H1 (cell line): ENCODE results near the gene GNGT2. TPM values are rescaled to one million over a fixed set of nuclear protein-coding genes. Genes with fewer than 3 reads are reported as not detected.

Experiments used
- CTCF ChIA-PET: fragments of 300-600 bp; sonication (Branson Sonifier 250); formaldehyde crosslinking; loops from one replicate; lab custom pipeline; 2021; ENCODE audit not compliant: partially characterized antibody; lab: Charles Lee
- POLR2A ChIA-PET: fragments of 300-600 bp; sonication (Branson Sonifier 250); formaldehyde crosslinking; loops from one replicate; lab custom pipeline; 2021; ENCODE audit warnings: inconsistent platforms; ENCODE audit not compliant: partially characterized antibody; lab: Charles Lee
- DNase-seq, 2 experiments: peaks; one replicate each; pipeline versions ENCODE4 v3.0.0 to v3.0.0-alpha.2; 2010 to 2022; ENCODE audit warnings: low spot score in 2 of 2, low read depth in 1 of 2, mixed read lengths in 1 of 2
- FAIRE-seq: peaks from 2 replicates; lab custom pipeline; 2011; peaks lifted over from hg19 to GRCh38; lab: Jason Lieb, UNC
- H2AFZ ChIP-seq: 2 replicates; pipeline ENCODE4 v1.8.1; 2012; ENCODE audit warnings: low read length, inconsistent platforms
- H2AK5ac ChIP-seq: 2 replicates; pipeline ENCODE4 v1.6.1; 2013; ENCODE audit warnings: low read depth, low read length
- H2BK120ac ChIP-seq: replicated peaks from 2 replicates; pipeline ENCODE3; 2013; ENCODE audit warnings: low read depth, low read length, inconsistent platforms
- H2BK12ac ChIP-seq: 2 replicates; pipeline ENCODE4 v1.6.1; 2013; ENCODE audit warnings: low read depth, low read length
- H2BK15ac ChIP-seq: 2 replicates; pipeline ENCODE4 v1.6.1; 2013; ENCODE audit warnings: low read length
- H2BK20ac ChIP-seq: 2 replicates; pipeline ENCODE4 v1.6.1; 2013; ENCODE audit warnings: low read length
- H2BK5ac ChIP-seq: 2 replicates; pipeline ENCODE4 v1.6.1; 2013; ENCODE audit warnings: low read depth, low read length
- H3K14ac ChIP-seq: 2 replicates; pipeline ENCODE4 v1.6.1; 2013; ENCODE audit warnings: inconsistent platforms; ENCODE audit not compliant: insufficient read length
- H3K18ac ChIP-seq: 2 replicates; pipeline ENCODE4 v1.6.1; 2013; ENCODE audit warnings: low read length; ENCODE audit errors: extremely low read depth
- H3K23ac ChIP-seq: 2 replicates; pipeline ENCODE4 v1.6.1; 2013; ENCODE audit warnings: inconsistent platforms; ENCODE audit not compliant: insufficient read length
- H3K23me2 ChIP-seq: 2 replicates; pipeline ENCODE4 v1.6.1; 2013; ENCODE audit warnings: low read depth, low read length
- H3K27ac ChIP-seq: 2 replicates; pipeline ENCODE4 v1.6.1; 2011; ENCODE audit warnings: low read depth, low read length, inconsistent platforms
- H3K27me3 ChIP-seq, 4 experiments: replicated peaks in 1 of 4; 1 replicate in 1 of 4; 2 replicates in 3 of 4; pipeline versions ENCODE4 v1.6.1 to v1.8.1; 2011 to 2013; ENCODE audit warnings: low read length in 3 of 4, mild to moderate bottlenecking in 3 of 4, inconsistent platforms in 2 of 4, mixed read lengths in 2 of 4, moderate library complexity in 1 of 4; ENCODE audit not compliant: control insufficient read depth in 3 of 4, insufficient read depth in 3 of 4; ENCODE audit errors: extremely low read depth in 1 of 4
- H3K36me3 ChIP-seq, 4 experiments: 2 replicates each; pipeline versions ENCODE4 v1.6.1 to v1.8.1; 2011 to 2013; ENCODE audit warnings: mild to moderate bottlenecking in 4 of 4, low read length in 3 of 4, moderate library complexity in 2 of 4, control low read depth in 1 of 4, inconsistent platforms in 1 of 4; ENCODE audit not compliant: insufficient read depth in 4 of 4, control insufficient read depth in 2 of 4
- H3K4ac ChIP-seq: replicated peaks from 2 replicates; pipeline ENCODE3; 2013; ENCODE audit warnings: low read length, low read depth, mixed read lengths, inconsistent platforms; ENCODE audit not compliant: insufficient read length
- H3K4me1 ChIP-seq, 4 experiments: replicated peaks in 1 of 4; 1 replicate in 1 of 4; 2 replicates in 3 of 4; pipeline versions ENCODE4 v1.6.1 to v1.8.1; 2011 to 2013; ENCODE audit warnings: low read length in 3 of 4, inconsistent platforms in 2 of 4, mixed read lengths in 1 of 4; ENCODE audit not compliant: insufficient read depth in 4 of 4, control insufficient read depth in 3 of 4
- H3K4me2 ChIP-seq, 2 experiments: 2 replicates each; pipeline versions ENCODE4 v1.6.1 to v1.8.1; 2011 to 2013; ENCODE audit warnings: low read depth in 2 of 2, low read length in 2 of 2, control low read depth in 1 of 2, inconsistent platforms in 1 of 2, mild to moderate bottlenecking in 1 of 2; ENCODE audit not compliant: insufficient read depth in 1 of 2
- H3K4me3 ChIP-seq, 4 experiments: fragments of 200-600, 300-600 bp in 1 of 4; sonication (generic), shearing (Covaris generic), sonication (Bioruptor Twin) in 1 of 4; 2 replicates each; pipeline versions ENCODE4 v1.5.1 to v1.8.1; 2011 to 2016; ENCODE audit warnings: low read length in 4 of 4, low read depth in 3 of 4, control low read depth in 2 of 4, inconsistent platforms in 2 of 4, mild to moderate bottlenecking in 2 of 4, mixed read lengths in 1 of 4, moderate library complexity in 1 of 4; ENCODE audit not compliant: insufficient read depth in 2 of 4; ENCODE audit errors: extremely low read depth in 1 of 4
- H3K56ac ChIP-seq: replicated peaks from 2 replicates; pipeline ENCODE3; 2013; ENCODE audit warnings: low read depth, mild to moderate bottlenecking, mixed read lengths, low read length, inconsistent platforms; ENCODE audit not compliant: insufficient read length
- H3K79me1 ChIP-seq: 2 replicates; pipeline ENCODE4 v1.6.1; 2013; ENCODE audit warnings: low read depth, low read length, control low read depth
- H3K79me2 ChIP-seq, 2 experiments: 2 replicates each; pipeline versions ENCODE4 v1.6.1 to v1.8.1; 2012 to 2013; ENCODE audit warnings: low read length in 2 of 2, mild to moderate bottlenecking in 2 of 2, inconsistent platforms in 1 of 2; ENCODE audit not compliant: insufficient read depth in 2 of 2, control insufficient read depth in 1 of 2
- H3K9ac ChIP-seq, 4 experiments: replicated peaks in 1 of 4; 1 replicate in 1 of 4; 2 replicates in 3 of 4; pipeline versions ENCODE4 v1.6.1 to v1.8.1; 2011 to 2013; ENCODE audit warnings: low read depth in 3 of 4, low read length in 3 of 4, control low read depth in 2 of 4, mild to moderate bottlenecking in 2 of 4, moderate library complexity in 2 of 4, inconsistent platforms in 1 of 4; ENCODE audit errors: extremely low read depth in 1 of 4
- H3K9me3 ChIP-seq, 2 experiments: 2 replicates each; pipeline versions ENCODE4 v1.6.1 to v1.8.1; 2012 to 2013; ENCODE audit warnings: mild to moderate bottlenecking in 2 of 2, moderate library complexity in 2 of 2, control low read depth in 1 of 2, inconsistent platforms in 1 of 2, low read depth in 1 of 2, low read length in 1 of 2, mixed read lengths in 1 of 2; ENCODE audit not compliant: insufficient read depth in 2 of 2
- H4K20me1 ChIP-seq, 2 experiments: replicated peaks in 1 of 2; 2 replicates each; pipeline versions ENCODE3 to v1.8.1; 2011 to 2013; ENCODE audit warnings: inconsistent platforms in 2 of 2, low read length in 2 of 2, mild to moderate bottlenecking in 1 of 2; ENCODE audit not compliant: insufficient read depth in 2 of 2, control insufficient read depth in 1 of 2
- H4K5ac ChIP-seq: 2 replicates; pipeline ENCODE4 v1.6.1; 2013; ENCODE audit warnings: low read length, low read depth, mixed read lengths, inconsistent platforms; ENCODE audit not compliant: insufficient read length
- H4K8ac ChIP-seq: 2 replicates; pipeline ENCODE4 v1.8.0; 2013; ENCODE audit warnings: mild to moderate bottlenecking, moderate library complexity, low read length, inconsistent platforms; ENCODE audit not compliant: insufficient read depth; ENCODE audit errors: extremely low read depth
- H4K91ac ChIP-seq: replicated peaks from 2 replicates; pipeline ENCODE3; 2013; ENCODE audit warnings: low read length, mixed read lengths, inconsistent platforms; ENCODE audit not compliant: insufficient read length
- FOSL1 ChIP-seq: IDR thresholded peaks from 2 replicates; pipeline ENCODE4 v1.6.1; 2011; ENCODE audit warnings: mild to moderate bottlenecking, low read depth, low read length, moderate library complexity; ENCODE audit not compliant: insufficient read depth
- KDM4A ChIP-seq: IDR thresholded peaks from one replicate; pipeline ENCODE4 v1.7.1; 2012; ENCODE audit warnings: low read depth, mild to moderate bottlenecking, moderate library complexity, low read length, inconsistent platforms; ENCODE audit not compliant: severe bottlenecking
- KDM5A ChIP-seq: fragments of 200-600 bp; IDR thresholded peaks from 2 replicates; pipeline ENCODE4 v1.7.1; 2012; ENCODE audit warnings: mild to moderate bottlenecking, low read length, inconsistent platforms, mixed read lengths
- PHF8 ChIP-seq: fragments of 200-600 bp; sonication (generic); conservative IDR thresholded peaks from 2 replicates; pipeline ENCODE4 v1.7.1; 2012; ENCODE audit warnings: low read depth, mild to moderate bottlenecking, inconsistent platforms, low read length, moderate library complexity
- WGBS, 2 experiments: shearing (Covaris generic) in 1 of 2; methylation state at CpG; one replicate each; pipeline versions ENCODE4 v1.1.6 to v1.1.7; 2013 to 2015; ENCODE audit warnings: low lambda C conversion rate in 2 of 2, mixed read lengths in 2 of 2, inconsistent platforms in 1 of 2, low coverage in 1 of 2, missing lambda C conversion rate in 1 of 2; ENCODE audit not compliant: insufficient replicate concordance in 2 of 2, insufficient coverage in 1 of 2, insufficient read length in 1 of 2; ENCODE audit errors: extremely low coverage in 1 of 2, missing lambda C conversion rate in 1 of 2; 5-methylcytosine and 5-hydroxymethylcytosine counted together
- polyA plus RNA-seq, 7 experiments: library from polyadenylated mRNA; depleted of rRNA in 3 of 7; stranded (reverse) in 5 of 7; unstranded in 2 of 7; fragments of >200 nt in 5 of 7; fragments of 200-250 nt in 2 of 7; gene quantifications; 1 replicate in 5 of 7; 2 replicates in 1 of 7; 4 replicates in 1 of 7; pipeline versions ENCODE4 v1.2.1 to v1.2.3, GENCODE V29; 2011 to 2013; ENCODE audit warnings: missing spikeins in 2 of 7, mixed read lengths in 2 of 7
- total RNA-seq: library from RNA; stranded (reverse); fragmentation: NEBNext Ultra II Directional; extraction: Animal tissue kit (Norgen Biotek cat#: 25700); gene quantifications from 2 replicates; pipeline ENCODE4 v1.2.1, GENCODE V29; 2021

The GNGT2 gene
- total and polyA plus RNA-seq, 2 of the 8 experiments (the other 6 are each of a cell fraction or from before 2014, with no cell fraction given), result 1.3 to 1.4 TPM

DNA sequence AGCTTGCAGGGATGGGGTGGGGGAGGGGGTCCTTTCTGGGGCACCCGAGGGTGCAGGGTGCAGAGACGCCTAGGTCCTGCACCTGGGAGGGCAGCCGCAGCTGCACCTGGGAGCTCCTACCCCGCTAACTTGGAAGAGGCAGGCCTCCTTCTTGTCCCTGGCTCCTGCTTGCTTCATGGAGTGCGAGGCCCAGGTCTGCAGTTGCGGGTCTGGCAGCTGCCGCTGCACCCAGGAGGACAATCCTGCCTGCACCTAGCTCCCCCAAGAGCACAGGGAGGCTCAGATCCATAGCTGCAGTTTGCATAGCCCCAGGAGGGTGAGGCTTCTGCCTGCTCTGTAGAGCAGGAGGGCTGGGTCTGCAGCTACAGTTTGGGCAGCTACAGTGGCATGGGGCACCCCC lies 26.6 kb downstream of the GNGT2 start:
- 78% methylated on average over 7 of the region's 7 CpGs; no CpG with 5 or more reads in 1 of the 2 experiments for WGBS, 2 experiments

More for the DNA sequence above, 26.6 kb downstream of the GNGT2 start:
- no peaks in the 10 kb centered on the region for H3K79me1 ChIP-seq
- no peak overlapping the region for H2BK20ac ChIP-seq
- no peak overlapping the region for H3K4me3 ChIP-seq
- no peak overlapping the region for H3K9ac ChIP-seq
- H3K79me2 ChIP-seq, result no peaks in the 10 kb centered on the region
- no peak overlapping the region for H3K4ac ChIP-seq
- no peak overlapping the region for H2BK12ac ChIP-seq
- H3K27ac ChIP-seq, result no peak overlapping the region
- H4K91ac ChIP-seq, result no peak overlapping the region
- H2BK15ac ChIP-seq, result no peak overlapping the region
- no peak overlapping the region for H2BK5ac ChIP-seq
- H4K8ac ChIP-seq, result no peak overlapping the region; the same call in 1 of the 2 replicates
- no peak overlapping the region for H4K5ac ChIP-seq
- H3K23me2 ChIP-seq, result no peaks in the 10 kb centered on the region
- no peaks in the 10 kb centered on the region for H3K4me1 ChIP-seq
- POLR2A ChIA-PET, result interaction anchor here (1.2 to 2.9 kb wide), 2 partner anchors 9 to 269 kb away, joined by 3 to 8 read pairs; no protein-coding TSS in a partner anchor
- no peak overlapping the region for H3K4me2 ChIP-seq
- DNase-seq, result no peak
- H2AK5ac ChIP-seq, result no peak overlapping the region
- H3K27me3 ChIP-seq, result no peaks in the 10 kb centered on the region
- CTCF ChIA-PET, result interaction anchor here (0.8 to 1.8 kb wide), 4 partner anchors 25 to 40 kb away, joined by 3 to 6 read pairs (median 4); no protein-coding TSS in a partner anchor
- H2BK120ac ChIP-seq, result no peak overlapping the region
- no peaks in the 10 kb centered on the region for H4K20me1 ChIP-seq
- H3K23ac ChIP-seq, result no peak overlapping the region
- no peak overlapping the region for H3K18ac ChIP-seq
- no peaks in the 10 kb centered on the region for H3K36me3 ChIP-seq
- no peak overlapping the region for H3K56ac ChIP-seq
- no peak for FAIRE-seq
- no peak overlapping the region for H2AFZ ChIP-seq
- H3K9me3 ChIP-seq, result peaks cover 0 to 7% of the 10 kb centered on the region in 2 experiments; a peak in 2 of 4 replicates
- H3K14ac ChIP-seq, result no peak overlapping the region
- TF ChIP-seq KDM5A (no peak), FOSL1 (no peak), KDM4A (no peak), PHF8 (no peak)
